Neuronal stem cell (in vitro differentiated cells): ENCODE results near the gene FGA. TPM values are rescaled to one million over a fixed set of nuclear protein-coding genes. Genes with fewer than 3 reads are reported as not detected.

Source experiments
- DNase-seq: peaks from one replicate; pipeline ENCODE4 v3.0.0-alpha.2; 2013; ENCODE audit warnings: low spot score
- H2AFZ ChIP-seq: one replicate; pipeline ENCODE4 v1.6.1; 2013; ENCODE audit warnings: mild to moderate bottlenecking, low read length, inconsistent platforms
- H2AK5ac ChIP-seq: 2 replicates; pipeline ENCODE4 v1.6.1; 2013; ENCODE audit warnings: low read depth, mild to moderate bottlenecking, inconsistent platforms, low read length, moderate library complexity, mixed read lengths
- H2BK120ac ChIP-seq: 2 replicates; pipeline ENCODE4 v1.6.1; 2013; ENCODE audit warnings: low read depth, mild to moderate bottlenecking, inconsistent platforms, low read length, moderate library complexity, mixed read lengths
- H2BK12ac ChIP-seq: one replicate; pipeline ENCODE4 v1.6.1; 2013; ENCODE audit warnings: low read length, inconsistent platforms
- H2BK15ac ChIP-seq: 2 replicates; pipeline ENCODE4 v1.6.1; 2013; ENCODE audit warnings: mild to moderate bottlenecking, low read length, inconsistent platforms, mixed read lengths
- H2BK5ac ChIP-seq: one replicate; pipeline ENCODE4 v1.6.1; 2013; ENCODE audit warnings: inconsistent platforms, mild to moderate bottlenecking, low read length, moderate library complexity
- H3K14ac ChIP-seq: one replicate; pipeline ENCODE4 v1.6.1; 2013; ENCODE audit warnings: low read length, inconsistent platforms
- H3K18ac ChIP-seq: 2 replicates; pipeline ENCODE4 v1.6.1; 2013; ENCODE audit warnings: low read length, inconsistent platforms
- H3K23ac ChIP-seq: 2 replicates; pipeline ENCODE4 v1.6.1; 2013; ENCODE audit warnings: low read depth, mild to moderate bottlenecking, mixed read lengths, low read length, inconsistent platforms; ENCODE audit not compliant: poor library complexity
- H3K27ac ChIP-seq: replicated peaks from 3 replicates; pipeline ENCODE4 v1.5.1; 2013; ENCODE audit warnings: low read length, inconsistent platforms
- H3K27me3 ChIP-seq, 3 experiments: 2 replicates each; pipeline ENCODE4 v1.6.1; 2013; ENCODE audit warnings: low read length in 3 of 3, mild to moderate bottlenecking in 2 of 3, inconsistent platforms in 1 of 3, low read depth in 1 of 3, mixed read lengths in 1 of 3, moderate library complexity in 1 of 3; ENCODE audit not compliant: control insufficient read depth in 3 of 3, insufficient read depth in 3 of 3
- H3K36me3 ChIP-seq, 2 donors: replicated peaks in 1 of 2; 2 replicates each; pipeline ENCODE4 v1.6.1; 2013; ENCODE audit warnings: low read length in 2 of 2; ENCODE audit not compliant: control insufficient read depth in 2 of 2, insufficient read depth in 2 of 2
- H3K4ac ChIP-seq: 2 replicates; pipeline ENCODE4 v1.6.1; 2013; ENCODE audit warnings: inconsistent platforms, mild to moderate bottlenecking, low read length, moderate library complexity
- H3K4me1 ChIP-seq, 2 donors: 1 replicate in 1 of 2; 2 replicates in 1 of 2; pipeline ENCODE4 v1.6.1; 2013; ENCODE audit warnings: low read length in 2 of 2, low read depth in 1 of 2; ENCODE audit not compliant: control insufficient read depth in 2 of 2, insufficient read depth in 1 of 2
- H3K4me2 ChIP-seq: one replicate; pipeline ENCODE4 v1.6.1; 2013; ENCODE audit warnings: mild to moderate bottlenecking, low read length, inconsistent platforms; ENCODE audit not compliant: insufficient read depth, poor library complexity, severe bottlenecking
- H3K4me3 ChIP-seq, 2 donors: 2 replicates each; pipeline ENCODE4 v1.5.1; 2013; ENCODE audit warnings: low read length in 2 of 2, mild to moderate bottlenecking in 2 of 2, inconsistent platforms in 1 of 2, moderate library complexity in 1 of 2
- H3K79me1 ChIP-seq: one replicate; pipeline ENCODE4 v1.6.1; 2013; ENCODE audit warnings: low read depth, mild to moderate bottlenecking, inconsistent platforms, low read length, moderate library complexity
- H3K9ac ChIP-seq: one replicate; pipeline ENCODE4 v1.6.1; 2013; ENCODE audit warnings: mild to moderate bottlenecking, low read depth, low read length, inconsistent platforms; ENCODE audit not compliant: poor library complexity
- H3K9me3 ChIP-seq, 2 donors: replicated peaks in 1 of 2; 2 replicates each; pipeline versions ENCODE3 to v1.6.1; 2013; ENCODE audit warnings: low read length in 2 of 2, mild to moderate bottlenecking in 2 of 2, inconsistent platforms in 1 of 2, low read depth in 1 of 2, mixed read lengths in 1 of 2, moderate library complexity in 1 of 2; ENCODE audit not compliant: control insufficient read depth in 2 of 2, insufficient read depth in 1 of 2
- H4K8ac ChIP-seq: one replicate; pipeline ENCODE4 v1.6.1; 2013; ENCODE audit warnings: low read depth, mild to moderate bottlenecking, inconsistent platforms, low read length, moderate library complexity
- H4K91ac ChIP-seq: one replicate; pipeline ENCODE4 v1.6.1; 2013; ENCODE audit warnings: low read length, low read depth, mild to moderate bottlenecking, inconsistent platforms; ENCODE audit not compliant: poor library complexity
- WGBS, 2 donors: extraction: QIAGEN DNeasy Blood & Tissue Kit; methylation state at CpG; one replicate each; pipeline ENCODE4 v1.1.7; 2013; ENCODE audit warnings: missing lambda C conversion rate in 2 of 2, mixed read lengths in 1 of 2; ENCODE audit not compliant: insufficient read length in 2 of 2, insufficient replicate concordance in 1 of 2; ENCODE audit errors: extremely low coverage in 2 of 2; 5-methylcytosine and 5-hydroxymethylcytosine counted together
- polyA plus RNA-seq, 2 experiments: library from polyadenylated mRNA; stranded (reverse); fragments of 200-250 nt; gene quantifications; one replicate each; pipeline ENCODE4 v1.2.3, GENCODE V29; 2013

The FGA gene
- not detected for polyA plus RNA-seq (2013, experiment 1 of 2)
- not detected for polyA plus RNA-seq (2013, experiment 2 of 2)

GRCh38 chr4:154590329-154591006 lies at the start of gene FGA:
Gene FGA, minus strand, starts transcription at chr4:154590742. Its CDS starts 55 bp downstream, at chr4:154590687.
- Histone ChIP-seq H4K8ac (no peak within 1 kb of the TSS), H2BK5ac (no peak within 1 kb of the TSS), H3K27me3 (peaks cover 0 to 3% (median 0%) of the 10 kb centered on the region in 3 experiments), H3K9me3 (no peaks in the 10 kb centered on the region), H3K14ac (no peak within 1 kb of the TSS), H3K27ac (no peak within 1 kb of the TSS), H3K36me3 (no peaks in the 10 kb centered on the region), H3K4me1 (peaks cover 0 to 8% of the 10 kb centered on the region in 2 donors), H3K4me3 (no peak within 1 kb of the TSS), H2BK120ac (no peak within 1 kb of the TSS), H3K18ac (no peak within 1 kb of the TSS), H2BK12ac (no peak within 1 kb of the TSS), H3K79me1 (no peaks in the 10 kb centered on the region), H4K91ac (no peak within 1 kb of the TSS), H2BK15ac (no peak within 1 kb of the TSS), H2AFZ (no peak within 1 kb of the TSS), H3K4me2 (no peak within 1 kb of the TSS), H3K9ac (no peak within 1 kb of the TSS), H2AK5ac (no peak within 1 kb of the TSS), H3K4ac (no peak within 1 kb of the TSS), H3K23ac (no peak within 1 kb of the TSS)
- no CpG with 5 or more reads among the region's 3 CpGs for WGBS, 2 donors
- no peak for DNase-seq

GRCh38 chr4:154634058-154634457 lies 43.5 kb upstream of the FGA start:
- Histone ChIP-seq H4K8ac (no peak overlapping the region), H3K27me3 (peaks cover 0 to 7% (median 0%) of the 10 kb centered on the region in 3 experiments), H3K18ac (no peak overlapping the region), H3K9ac (no peak overlapping the region), H2BK5ac (no peak overlapping the region), H3K79me1 (no peaks in the 10 kb centered on the region), H2BK120ac (no peak overlapping the region), H3K4me1 (no peaks in the 10 kb centered on the region), H3K27ac (no peak overlapping the region), H3K4me3 (no peak overlapping the region), H2BK15ac (no peak overlapping the region), H3K9me3 (no peaks in the 10 kb centered on the region), H3K4me2 (no peak overlapping the region), H3K36me3 (no peaks in the 10 kb centered on the region), H2BK12ac (no peak overlapping the region), H3K14ac (no peak overlapping the region), H3K23ac (no peak overlapping the region), H4K91ac (no peak overlapping the region), H2AFZ (no peak overlapping the region), H3K4ac (no peak overlapping the region), H2AK5ac (no peak overlapping the region)
- DNase-seq: no peak
- WGBS, 2 donors: no CpG with 5 or more reads among the region's 3 CpGs

GRCh38 chr4:154631828-154632227 lies 41.3 kb upstream of the FGA start:
- Histone ChIP-seq H4K8ac (no peak overlapping the region), H4K91ac (no peak overlapping the region), H2AK5ac (no peak overlapping the region), H3K18ac (no peak overlapping the region), H3K23ac (no peak overlapping the region), H3K4me2 (no peak overlapping the region), H3K27me3 (peaks cover 2 to 29% (median 11%) of the 10 kb centered on the region in 3 experiments), H3K4ac (no peak overlapping the region), H3K36me3 (no peaks in the 10 kb centered on the region), H3K79me1 (no peaks in the 10 kb centered on the region), H2BK5ac (no peak overlapping the region), H2AFZ (no peak overlapping the region), H3K9me3 (no peaks in the 10 kb centered on the region), H3K14ac (no peak overlapping the region), H3K27ac (no peak overlapping the region), H2BK120ac (no peak overlapping the region), H3K4me1 (no peaks in the 10 kb centered on the region), H2BK15ac (no peak overlapping the region), H3K4me3 (no peak overlapping the region), H3K9ac (no peak overlapping the region), H2BK12ac (no peak overlapping the region)
- no CpG with 5 or more reads among the region's 2 CpGs for WGBS, 2 donors
- no peak for DNase-seq

- no peak for DNase-seq
- Histone ChIP-seq H3K9me3 (no peaks in the 10 kb centered on the region), H3K27ac (no peak overlapping the region), H3K27me3 (peaks cover 2 to 43% (median 14%) of the 10 kb centered on the region in 3 experiments), H2AK5ac (no peak overlapping the region), H2BK15ac (no peak overlapping the region), H2BK5ac (no peak overlapping the region), H3K79me1 (no peaks in the 10 kb centered on the region), H3K23ac (no peak overlapping the region), H4K8ac (no peak overlapping the region), H3K14ac (no peak overlapping the region), H3K4me1 (no peaks in the 10 kb centered on the region), H3K4me2 (no peak overlapping the region), H2AFZ (no peak overlapping the region), H3K4ac (no peak overlapping the region), H4K91ac (no peak overlapping the region), H3K4me3 (no peak overlapping the region), H3K9ac (no peak overlapping the region), H2BK12ac (no peak overlapping the region), H3K36me3 (no peaks in the 10 kb centered on the region), H2BK120ac (no peak overlapping the region), H3K18ac (no peak overlapping the region)
These were observed 39.8 kb upstream of the FGA start for GRCh38 chr4:154630324-154630723.
